A673 (cell line): ENCODE data around the gene ZNF146.

Experiments
- CTCF ChIP-seq: fragments of 300-800, 200-600 bp; sonication (generic); conservative IDR thresholded peaks from 2 replicates; pipeline ENCODE4 v1.5.1; 2017; ENCODE audit warnings: low read depth, mild to moderate bottlenecking, antibody characterized with exemption, low read length, moderate library complexity, mixed read lengths
- EZH2 ChIP-seq: fragments of 200-600 bp; sonication (generic); IDR thresholded peaks from 2 replicates; pipeline ENCODE4 v1.6.1; 2017; ENCODE audit warnings: borderline replicate concordance, low read depth, mild to moderate bottlenecking, mixed read lengths, antibody characterized with exemption, low read length; ENCODE audit not compliant: poor library complexity, severe bottlenecking

GRCh38 chr19:36254848-36255247 lies 39.9 kb downstream of the ZNF146 start:
- TF ChIP-seq EZH2 (no peak), CTCF (no peak)
